WTC11 (cell line): ENCODE results near the gene DKK3. TPM values are rescaled to one million over a fixed set of nuclear protein-coding genes. Genes with fewer than 3 reads are reported as not detected.

Source experiments
- ATAC-seq: fragments of 200-7000 bp; cut with Tn5 transposase; 2 replicates; pipeline ENCODE4 v1.10.0; 2021; ENCODE audit warnings: mild to moderate bottlenecking, moderate library complexity
- CTCF ChIA-PET: fragments of 300-600 bp; sonication (Branson Sonifier 250); formaldehyde crosslinking; loops from one replicate; lab custom pipeline; 2021; ENCODE audit warnings: antibody characterized with exemption; lab: Charles Lee
- POLR2A ChIA-PET: fragments of 350-600 bp; sonication (Branson Sonifier 250); formaldehyde crosslinking; loops from one replicate; lab custom pipeline; 2021; ENCODE audit warnings: antibody characterized with exemption; lab: Charles Lee
- DNase-seq: peaks from one replicate; pipeline ENCODE4 v3.0.0; 2021; ENCODE audit warnings: low spot score
- H3K27ac Mint-ChIP-seq: 2 replicates; pipeline ENCODE4 v1.8.0; 2021; ENCODE audit warnings: mixed read lengths
- H3K27me3 Mint-ChIP-seq: 2 replicates; pipeline ENCODE4 v1.8.0; 2021; ENCODE audit warnings: low read depth, mild to moderate bottlenecking, moderate library complexity, mixed read lengths
- H3K36me3 Mint-ChIP-seq: 2 replicates; pipeline ENCODE4 v1.8.0; 2021; ENCODE audit warnings: mixed read lengths
- H3K4me1 Mint-ChIP-seq: 2 replicates; pipeline ENCODE4 v1.8.0; 2022; ENCODE audit warnings: mixed read lengths
- H3K4me3 Mint-ChIP-seq: 2 replicates; pipeline ENCODE4 v1.8.0; 2021; ENCODE audit warnings: mild to moderate bottlenecking, moderate library complexity, mixed read lengths
- H3K9me3 Mint-ChIP-seq: 2 replicates; pipeline ENCODE4 v1.8.0; 2021; ENCODE audit warnings: mixed read lengths
- ELF4 ChIP-seq: sonication (generic); formaldehyde crosslinking; IDR thresholded peaks from 2 replicates; pipeline ENCODE4 v1.8.1; 2022; ENCODE audit warnings: low read depth, mild to moderate bottlenecking, moderate library complexity, missing genetic modification reagents
- GTF2I ChIP-seq: fragments of 250-450 bp; sonication (Bioruptor Pico); conservative IDR thresholded peaks from 2 replicates; pipeline ENCODE4 v1.4.0; 2021; ENCODE audit warnings: mild to moderate bottlenecking
- OVOL2 ChIP-seq: fragments of 250-450 bp; sonication (Bioruptor Pico); IDR thresholded peaks from 2 replicates; pipeline ENCODE4 v1.9.0; 2021; ENCODE audit warnings: mild to moderate bottlenecking, borderline replicate concordance
- TCF7 ChIP-seq: sonication (generic); formaldehyde crosslinking; IDR thresholded peaks from 2 replicates; pipeline ENCODE4 v1.8.0; 2022; ENCODE audit warnings: mild to moderate bottlenecking, low read depth, missing genetic modification reagents, moderate library complexity
- ZNF396 ChIP-seq: fragments of 250-450 bp; sonication (Bioruptor Pico); IDR thresholded peaks from 2 replicates; pipeline ENCODE4 v1.8.0; 2021; ENCODE audit warnings: mild to moderate bottlenecking, moderate library complexity, borderline replicate concordance
- ZNF416 ChIP-seq: fragments of 250-450 bp; sonication (Bioruptor Pico); IDR thresholded peaks from 2 replicates; pipeline ENCODE4 v1.9.0; 2021; ENCODE audit warnings: mild to moderate bottlenecking, inconsistent platforms
- ZNF671 ChIP-seq: fragments of 250-450 bp; sonication (Bioruptor Pico); IDR thresholded peaks from 2 replicates; pipeline ENCODE4 v1.8.0; 2021; ENCODE audit warnings: mild to moderate bottlenecking
- total RNA-seq: library from RNA; stranded (reverse); gene quantifications from 3 replicates; pipeline ENCODE4 v1.2.3, GENCODE V29; 2021
- TF ChIP-seq, protein P1 (sequence below): sonication (generic); formaldehyde crosslinking; IDR thresholded peaks from 2 replicates; pipeline ENCODE4 v1.8.0; 2022; ENCODE audit warnings: mild to moderate bottlenecking, missing genetic modification reagents
- TF ChIP-seq, protein P2 (sequence below): fragments of 250-450 bp; sonication (Bioruptor Pico); IDR thresholded peaks from 2 replicates; pipeline ENCODE4 v1.8.0; 2021; ENCODE audit warnings: mild to moderate bottlenecking
- TF ChIP-seq, protein P3 (sequence below): sonication (generic); formaldehyde crosslinking; IDR thresholded peaks from 2 replicates; pipeline ENCODE4 v1.8.0; 2023; ENCODE audit warnings: missing genetic modification reagents
- TF ChIP-seq, protein P4 (sequence below): fragments of 250-450 bp; sonication (Bioruptor Pico); IDR thresholded peaks from 2 replicates; pipeline ENCODE4 v1.9.0; 2021; ENCODE audit warnings: mild to moderate bottlenecking
- TF ChIP-seq, protein P5 (sequence below): sonication (generic); formaldehyde crosslinking; conservative IDR thresholded peaks from 2 replicates; pipeline ENCODE4 v1.8.1; 2022; ENCODE audit warnings: mild to moderate bottlenecking, missing genetic modification reagents
- TF ChIP-seq, protein P6 (sequence below): sonication (generic); formaldehyde crosslinking; IDR thresholded peaks from 2 replicates; pipeline ENCODE4 v1.8.0; 2022; ENCODE audit warnings: mild to moderate bottlenecking, missing genetic modification reagents

Gene DKK3
- total RNA-seq, 1 experiment from 2014 or later, result 17.6 TPM

DNA sequence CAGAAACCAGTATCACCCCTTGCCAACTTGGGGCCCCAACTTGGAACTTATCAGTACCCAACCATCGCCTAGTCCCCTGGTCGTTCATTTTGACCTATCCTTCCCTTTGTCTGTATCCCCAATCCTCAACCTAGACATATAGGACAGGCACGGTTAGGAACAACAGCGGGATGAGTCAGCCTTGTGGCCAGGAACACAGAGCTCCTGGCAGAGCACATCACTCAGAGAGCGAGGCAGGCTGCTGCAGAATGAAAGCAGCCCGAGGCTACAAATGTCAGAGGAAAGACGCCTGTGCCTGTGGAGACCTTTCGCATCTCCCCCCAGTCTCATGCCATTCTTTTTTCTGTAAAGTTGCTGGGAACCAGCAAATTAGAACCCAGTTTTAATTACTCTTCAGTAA lies 14.6 kb downstream of the DKK3 start:
- TF ChIP-seq ELF4 (CRISPR knock-in tag), result no peak
- no peak for TF ChIP-seq ZNF416 (CRISPR knock-in tag)
- no peak for TF ChIP-seq OVOL2
- TF ChIP-seq, all 79 proteins: peak for 0
- CTCF ChIA-PET, result interaction anchor here (1.2 to 1.6 kb wide), 3 partner anchors 15 to 50 kb away, joined by 3 to 4 read pairs (median 4); partner anchors contain the start of gene DKK3
- Mint-ChIP-seq H3K27ac (no peak overlapping the region), H3K36me3 (peaks cover 4% of the 10 kb centered on the region; the same call in 1 of the 2 replicates), H3K4me3 (no peak overlapping the region), H3K27me3 (no peaks in the 10 kb centered on the region), H3K9me3 (no peaks in the 10 kb centered on the region), H3K4me1 (peaks cover 4% of the 10 kb centered on the region; the same call in 1 of the 2 replicates)
- POLR2A ChIA-PET, result no interaction called here
- no peak for DNase-seq
- ATAC-seq, result peak; percentile 56

DNA sequence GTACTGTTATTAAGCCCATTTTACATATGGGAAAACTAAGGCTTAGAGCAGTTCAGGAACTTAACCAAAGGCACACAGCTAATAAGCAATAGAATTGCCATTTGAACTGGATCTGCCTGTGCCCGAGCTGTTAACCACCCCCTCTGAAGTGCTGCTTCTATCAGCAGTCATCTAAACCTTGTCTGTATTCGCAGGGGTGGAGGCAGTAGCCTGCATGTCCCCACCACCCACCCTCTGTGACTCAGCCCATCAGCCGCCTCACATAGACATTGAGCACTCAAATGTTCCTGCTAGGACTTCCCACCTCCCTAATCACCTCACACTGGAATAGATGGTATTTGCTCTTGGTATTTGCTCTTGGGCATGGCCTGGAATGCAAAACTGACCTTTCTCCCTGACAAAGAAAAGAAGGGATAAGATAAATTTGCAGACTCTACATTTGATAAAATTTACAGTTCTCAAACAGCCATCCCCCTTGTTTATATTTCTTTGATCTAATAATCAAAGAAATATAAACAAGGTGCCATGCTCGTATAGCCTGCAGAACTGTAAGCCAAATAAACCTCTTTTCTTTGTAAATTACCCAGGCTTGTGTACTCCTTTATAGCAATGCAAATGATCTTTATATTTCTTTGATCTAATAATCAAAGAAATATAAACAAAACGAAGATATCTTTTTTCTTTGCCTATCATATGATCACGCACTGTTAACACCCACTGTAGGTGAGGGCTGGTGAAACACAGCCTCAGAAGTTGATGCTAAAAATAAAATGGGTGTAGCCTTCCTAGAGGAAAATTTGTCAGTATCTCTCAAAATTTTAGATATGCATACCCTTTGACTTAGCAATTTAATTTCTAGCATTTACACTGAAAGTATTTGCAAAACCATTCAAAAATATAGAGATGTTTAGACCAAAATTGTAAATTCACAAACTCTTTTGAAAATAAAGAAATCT lies 15.9 kb downstream of the DKK3 start:
- Mint-ChIP-seq H3K27ac (no peak overlapping the region), H3K4me3 (no peak overlapping the region), H3K4me1 (peaks cover 10% of the 10 kb centered on the region), H3K27me3 (no peaks in the 10 kb centered on the region), H3K36me3 (peaks cover 6% of the 10 kb centered on the region), H3K9me3 (peaks cover 5% of the 10 kb centered on the region)
- no peak for DNase-seq
- POLR2A ChIA-PET, result no interaction called here
- CTCF ChIA-PET, result interaction anchor here (1.2 to 1.4 kb wide), 2 partner anchors 26 to 52 kb away, joined by 3 to 4 read pairs; no protein-coding TSS in a partner anchor
- TF ChIP-seq, protein P1, sequence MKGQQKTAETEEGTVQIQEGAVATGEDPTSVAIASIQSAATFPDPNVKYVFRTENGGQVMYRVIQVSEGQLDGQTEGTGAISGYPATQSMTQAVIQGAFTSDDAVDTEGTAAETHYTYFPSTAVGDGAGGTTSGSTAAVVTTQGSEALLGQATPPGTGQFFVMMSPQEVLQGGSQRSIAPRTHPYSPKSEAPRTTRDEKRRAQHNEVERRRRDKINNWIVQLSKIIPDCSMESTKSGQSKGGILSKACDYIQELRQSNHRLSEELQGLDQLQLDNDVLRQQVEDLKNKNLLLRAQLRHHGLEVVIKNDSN (CRISPR knock-in tag), result no peak
- TF ChIP-seq, protein P2, sequence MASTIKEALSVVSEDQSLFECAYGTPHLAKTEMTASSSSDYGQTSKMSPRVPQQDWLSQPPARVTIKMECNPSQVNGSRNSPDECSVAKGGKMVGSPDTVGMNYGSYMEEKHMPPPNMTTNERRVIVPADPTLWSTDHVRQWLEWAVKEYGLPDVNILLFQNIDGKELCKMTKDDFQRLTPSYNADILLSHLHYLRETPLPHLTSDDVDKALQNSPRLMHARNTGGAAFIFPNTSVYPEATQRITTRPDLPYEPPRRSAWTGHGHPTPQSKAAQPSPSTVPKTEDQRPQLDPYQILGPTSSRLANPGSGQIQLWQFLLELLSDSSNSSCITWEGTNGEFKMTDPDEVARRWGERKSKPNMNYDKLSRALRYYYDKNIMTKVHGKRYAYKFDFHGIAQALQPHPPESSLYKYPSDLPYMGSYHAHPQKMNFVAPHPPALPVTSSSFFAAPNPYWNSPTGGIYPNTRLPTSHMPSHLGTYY (CRISPR knock-in tag), result no peak
- TF ChIP-seq GTF2I (CRISPR knock-in tag) (no peak), ZNF671 (CRISPR knock-in tag) (no peak), OVOL2 (no peak), ZNF396 (CRISPR knock-in tag) (no peak), TCF7 (CRISPR knock-in tag) (no peak)
- TF ChIP-seq, protein P3, sequence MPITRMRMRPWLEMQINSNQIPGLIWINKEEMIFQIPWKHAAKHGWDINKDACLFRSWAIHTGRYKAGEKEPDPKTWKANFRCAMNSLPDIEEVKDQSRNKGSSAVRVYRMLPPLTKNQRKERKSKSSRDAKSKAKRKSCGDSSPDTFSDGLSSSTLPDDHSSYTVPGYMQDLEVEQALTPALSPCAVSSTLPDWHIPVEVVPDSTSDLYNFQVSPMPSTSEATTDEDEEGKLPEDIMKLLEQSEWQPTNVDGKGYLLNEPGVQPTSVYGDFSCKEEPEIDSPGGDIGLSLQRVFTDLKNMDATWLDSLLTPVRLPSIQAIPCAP (CRISPR knock-in tag), result no peak
- TF ChIP-seq, protein P4, sequence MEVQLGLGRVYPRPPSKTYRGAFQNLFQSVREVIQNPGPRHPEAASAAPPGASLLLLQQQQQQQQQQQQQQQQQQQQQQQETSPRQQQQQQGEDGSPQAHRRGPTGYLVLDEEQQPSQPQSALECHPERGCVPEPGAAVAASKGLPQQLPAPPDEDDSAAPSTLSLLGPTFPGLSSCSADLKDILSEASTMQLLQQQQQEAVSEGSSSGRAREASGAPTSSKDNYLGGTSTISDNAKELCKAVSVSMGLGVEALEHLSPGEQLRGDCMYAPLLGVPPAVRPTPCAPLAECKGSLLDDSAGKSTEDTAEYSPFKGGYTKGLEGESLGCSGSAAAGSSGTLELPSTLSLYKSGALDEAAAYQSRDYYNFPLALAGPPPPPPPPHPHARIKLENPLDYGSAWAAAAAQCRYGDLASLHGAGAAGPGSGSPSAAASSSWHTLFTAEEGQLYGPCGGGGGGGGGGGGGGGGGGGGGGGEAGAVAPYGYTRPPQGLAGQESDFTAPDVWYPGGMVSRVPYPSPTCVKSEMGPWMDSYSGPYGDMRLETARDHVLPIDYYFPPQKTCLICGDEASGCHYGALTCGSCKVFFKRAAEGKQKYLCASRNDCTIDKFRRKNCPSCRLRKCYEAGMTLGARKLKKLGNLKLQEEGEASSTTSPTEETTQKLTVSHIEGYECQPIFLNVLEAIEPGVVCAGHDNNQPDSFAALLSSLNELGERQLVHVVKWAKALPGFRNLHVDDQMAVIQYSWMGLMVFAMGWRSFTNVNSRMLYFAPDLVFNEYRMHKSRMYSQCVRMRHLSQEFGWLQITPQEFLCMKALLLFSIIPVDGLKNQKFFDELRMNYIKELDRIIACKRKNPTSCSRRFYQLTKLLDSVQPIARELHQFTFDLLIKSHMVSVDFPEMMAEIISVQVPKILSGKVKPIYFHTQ (CRISPR knock-in tag), result no peak
- TF ChIP-seq, protein P5, sequence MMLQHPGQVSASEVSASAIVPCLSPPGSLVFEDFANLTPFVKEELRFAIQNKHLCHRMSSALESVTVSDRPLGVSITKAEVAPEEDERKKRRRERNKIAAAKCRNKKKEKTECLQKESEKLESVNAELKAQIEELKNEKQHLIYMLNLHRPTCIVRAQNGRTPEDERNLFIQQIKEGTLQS (CRISPR knock-in tag), result no peak
- TF ChIP-seq, protein P6, sequence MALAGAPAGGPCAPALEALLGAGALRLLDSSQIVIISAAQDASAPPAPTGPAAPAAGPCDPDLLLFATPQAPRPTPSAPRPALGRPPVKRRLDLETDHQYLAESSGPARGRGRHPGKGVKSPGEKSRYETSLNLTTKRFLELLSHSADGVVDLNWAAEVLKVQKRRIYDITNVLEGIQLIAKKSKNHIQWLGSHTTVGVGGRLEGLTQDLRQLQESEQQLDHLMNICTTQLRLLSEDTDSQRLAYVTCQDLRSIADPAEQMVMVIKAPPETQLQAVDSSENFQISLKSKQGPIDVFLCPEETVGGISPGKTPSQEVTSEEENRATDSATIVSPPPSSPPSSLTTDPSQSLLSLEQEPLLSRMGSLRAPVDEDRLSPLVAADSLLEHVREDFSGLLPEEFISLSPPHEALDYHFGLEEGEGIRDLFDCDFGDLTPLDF (CRISPR knock-in tag), result no peak
- peak; percentile 55 for ATAC-seq
